ENCODE results near the gene ZNF335. TPM values are rescaled to one million over a fixed set of nuclear protein-coding genes. Genes with fewer than 3 reads are reported as not detected.
"Not testable (repeated sequence)": the region's sequence is repeated elsewhere in the genome, so short reads cannot be mapped to it uniquely, and the experiment has no call there.

The ZNF335 gene
- polyA plus RNA-seq, 3 donors: 6.9 to 11.0 (median 7.4) TPM

DNA sequence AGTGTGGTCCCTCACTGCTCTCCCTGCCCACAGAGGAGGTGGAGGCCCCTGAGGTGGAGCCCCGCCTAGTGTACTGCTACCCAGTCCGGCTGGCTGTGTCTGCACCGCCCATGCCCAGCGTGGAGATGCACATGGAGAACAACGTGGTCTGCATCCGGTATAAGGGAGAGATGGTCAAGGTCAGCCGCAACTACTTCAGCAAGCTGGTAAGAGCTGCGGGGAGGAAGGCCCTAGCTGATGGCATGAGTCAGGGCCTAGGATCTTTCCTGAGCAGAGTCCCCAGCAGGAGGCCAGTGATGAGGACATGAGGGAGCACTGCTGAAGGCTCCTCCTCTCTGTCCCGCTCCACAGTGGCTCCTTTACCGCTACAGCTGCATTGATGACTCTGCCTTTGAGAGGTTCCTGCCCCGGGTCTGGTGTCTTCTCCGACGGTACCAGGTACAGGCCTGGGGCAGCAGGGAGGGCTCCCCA is 26.3 kb downstream of the ZNF335 start:
- no peak overlapping the region for H3K27ac ChIP-seq (ENCODE audit: low read depth, low read length)
- 62 to 86% (median 80%) methylated on average over 13 of the region's 13 CpGs for WGBS, 3 donors

DNA sequence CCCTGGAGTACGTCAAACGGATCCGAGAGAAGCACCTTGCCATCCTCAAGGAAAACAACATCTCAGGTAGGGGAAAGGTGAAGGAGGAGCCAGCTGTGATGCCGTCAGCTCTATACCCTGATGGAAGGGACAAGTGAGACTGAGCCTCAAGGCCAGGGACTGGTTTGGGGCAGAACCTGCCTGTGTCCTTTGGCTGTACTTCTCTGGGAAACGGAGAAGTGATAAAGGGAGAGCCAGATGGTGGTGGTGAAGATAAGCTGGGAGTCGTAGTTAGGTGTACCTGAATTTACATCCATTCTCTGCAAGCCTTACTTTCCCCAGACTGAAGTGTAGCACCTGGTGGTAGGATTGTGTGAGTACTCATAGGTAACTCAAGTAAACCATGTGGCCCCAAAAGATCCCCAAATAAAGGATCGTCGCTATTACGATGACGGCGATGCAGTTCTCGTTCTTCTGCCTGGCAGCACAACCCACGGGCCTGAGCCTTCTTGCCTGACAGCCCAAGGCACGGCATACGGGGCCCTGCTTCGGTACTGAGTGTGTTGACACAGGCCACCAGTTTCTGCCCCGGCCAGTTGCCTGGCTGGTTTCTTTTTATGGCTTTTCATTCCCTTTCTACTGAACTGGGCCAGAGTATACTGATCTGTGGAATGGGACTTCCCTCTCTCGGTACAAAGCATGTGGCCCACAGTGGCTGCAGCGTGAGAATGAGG is 26.9 kb downstream of the ZNF335 start:
- WGBS, 3 donors: 59 to 91% (median 86%) methylated on average over 19 of the region's 19 CpGs
- no peak overlapping the region for H3K27ac ChIP-seq (ENCODE audit: low read depth, low read length)

- H3K27ac ChIP-seq (ENCODE audit: low read depth, low read length): no peak overlapping the region
- WGBS, 3 donors: 77 to 84% (median 83%) methylated on average over 15 of the region's 15 CpGs
Measured at GRCh38 chr20:45944151-45944964, 27.6 kb downstream of the ZNF335 start.

- WGBS, 3 donors: 89 to 92% (median 91%) methylated on average over 6 of the region's 6 CpGs
- no peak overlapping the region for H3K27ac ChIP-seq (ENCODE audit: low read depth, low read length)
Measured at GRCh38 chr20:45943613-45944012, 28.4 kb downstream of the ZNF335 start.

GRCh38 chr20:45940469-45940868 is 31.5 kb downstream of the ZNF335 start:
- no peak overlapping the region for H3K27ac ChIP-seq (ENCODE audit: low read depth, low read length)
- WGBS, 3 donors: 92 to 96% (median 93%) methylated on average over 13 of the region's 13 CpGs

- H3K27ac ChIP-seq (ENCODE audit: low read depth, low read length): no peak overlapping the region
- 93 to 94% (median 94%) methylated on average over 3 of the region's 3 CpGs for WGBS, 3 donors
Measured at GRCh38 chr20:45940053-45940452, 31.9 kb downstream of the ZNF335 start.

GRCh38 chr20:45938727-45939438 is 33.1 kb downstream of the ZNF335 start:
- 89 to 91% (median 91%) methylated on average over 12 to 13 of the region's 13 CpGs for WGBS, 3 donors
- no peak overlapping the region for H3K27ac ChIP-seq (ENCODE audit: low read depth, low read length)

DNA sequence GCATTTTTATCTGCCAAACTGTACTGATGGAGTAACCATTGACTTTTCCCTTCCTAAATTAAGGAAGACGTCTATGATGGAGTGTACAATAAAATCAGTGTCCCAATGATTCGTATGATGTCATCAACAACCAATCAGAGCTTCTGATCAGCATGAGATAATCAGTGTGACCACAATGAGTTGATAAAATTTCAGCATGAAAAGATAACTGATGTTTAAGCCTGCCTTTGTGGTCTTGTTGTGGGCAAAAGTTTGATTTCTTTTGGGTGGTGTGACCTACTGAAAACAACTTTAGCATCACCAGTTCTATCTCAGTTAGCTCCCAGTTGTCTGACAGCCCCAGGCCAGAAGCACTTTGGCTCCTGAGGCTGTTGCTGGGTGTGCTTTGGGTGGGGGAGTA is 34.2 kb downstream of the ZNF335 start:
- 71 to 81% (median 73%) methylated on average over 2 of the region's 2 CpGs for WGBS, 3 donors

DNA sequence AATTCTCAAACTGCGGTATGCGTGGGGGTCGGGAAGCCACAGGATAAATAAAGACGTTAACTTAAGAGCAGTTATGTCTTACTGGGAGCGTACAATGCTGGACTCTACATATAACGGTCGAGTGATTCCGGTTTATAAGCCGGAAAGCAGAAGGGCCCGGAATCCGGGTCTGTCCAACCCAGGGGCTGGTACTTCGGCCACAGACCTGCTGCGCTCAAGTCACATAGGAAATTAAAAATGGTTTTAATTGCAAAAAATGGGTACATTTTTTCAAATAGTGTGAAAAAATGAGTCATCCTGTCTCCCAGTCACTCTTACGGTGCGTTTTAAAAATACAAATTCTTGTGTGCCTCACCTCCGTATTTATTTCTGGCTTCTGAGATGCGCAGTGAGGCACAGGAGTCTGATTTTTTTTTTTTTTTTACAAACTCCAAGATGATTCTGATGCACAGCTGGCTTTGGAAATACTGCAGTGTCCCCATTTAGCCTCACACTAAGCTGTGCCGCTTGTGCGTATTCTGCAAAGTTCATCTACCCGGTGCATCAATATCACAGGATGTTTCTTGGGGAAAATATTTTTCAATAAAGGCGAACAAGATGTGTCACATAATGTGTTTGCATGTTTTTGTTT is 36.5 kb downstream of the ZNF335 start:
- WGBS, 3 donors: 8 to 10% (median 10%) methylated on average over 21 of the region's 21 CpGs
- H3K27ac ChIP-seq (ENCODE audit: low read depth, low read length): no peak overlapping the region

More for the DNA sequence above, 34.2 kb downstream of the ZNF335 start:
- H3K27ac ChIP-seq (ENCODE audit: low read depth, low read length): no peak overlapping the region

- H3K27ac ChIP-seq (ENCODE audit: low read depth, low read length): peak within 1 kb of the TSS; percentile 71
- 0 to 1% (median 0%) methylated on average over 79 to 86 of the region's 102 CpGs for WGBS, 3 donors
Measured at GRCh38 chr20:45934586-45935415, 37.2 kb downstream of the ZNF335 start, which contains the start of gene PCIF1. PCIF1 (plus strand) TSS chr20:45934683; CDS start chr20:45939000, 4,317 bp downstream.

DNA sequence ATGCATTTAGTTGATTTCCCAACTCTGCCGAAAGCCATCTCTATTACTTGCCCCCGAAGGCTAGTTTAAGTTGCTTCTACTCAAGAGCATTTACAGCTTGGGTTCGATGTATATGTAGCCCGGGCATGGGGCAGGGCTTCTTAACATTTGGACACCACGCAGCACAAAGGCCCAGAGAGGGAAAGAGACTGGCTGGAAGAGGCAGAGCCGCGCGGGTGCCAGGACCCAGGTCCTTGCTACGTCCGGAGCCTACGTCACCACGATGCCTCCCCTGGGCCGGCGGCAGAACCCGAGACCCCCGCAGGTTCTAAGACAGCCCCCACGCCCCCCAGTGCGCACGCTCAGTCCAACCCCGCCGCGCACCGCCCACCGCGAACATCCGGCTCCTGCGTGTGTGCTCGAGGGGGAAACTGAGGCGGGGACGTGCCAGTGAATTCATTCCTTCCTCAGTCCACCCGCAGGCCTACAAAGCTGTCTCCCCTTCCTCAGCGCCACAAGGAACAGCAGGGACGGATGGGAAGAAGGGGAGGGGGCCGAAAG is 37.9 kb downstream of the ZNF335 start:
- peak overlapping the region; percentile 71 for H3K27ac ChIP-seq (ENCODE audit: low read depth, low read length)
- WGBS, 3 donors: 0% methylated on average over 31 to 34 of the region's 34 CpGs

DNA sequence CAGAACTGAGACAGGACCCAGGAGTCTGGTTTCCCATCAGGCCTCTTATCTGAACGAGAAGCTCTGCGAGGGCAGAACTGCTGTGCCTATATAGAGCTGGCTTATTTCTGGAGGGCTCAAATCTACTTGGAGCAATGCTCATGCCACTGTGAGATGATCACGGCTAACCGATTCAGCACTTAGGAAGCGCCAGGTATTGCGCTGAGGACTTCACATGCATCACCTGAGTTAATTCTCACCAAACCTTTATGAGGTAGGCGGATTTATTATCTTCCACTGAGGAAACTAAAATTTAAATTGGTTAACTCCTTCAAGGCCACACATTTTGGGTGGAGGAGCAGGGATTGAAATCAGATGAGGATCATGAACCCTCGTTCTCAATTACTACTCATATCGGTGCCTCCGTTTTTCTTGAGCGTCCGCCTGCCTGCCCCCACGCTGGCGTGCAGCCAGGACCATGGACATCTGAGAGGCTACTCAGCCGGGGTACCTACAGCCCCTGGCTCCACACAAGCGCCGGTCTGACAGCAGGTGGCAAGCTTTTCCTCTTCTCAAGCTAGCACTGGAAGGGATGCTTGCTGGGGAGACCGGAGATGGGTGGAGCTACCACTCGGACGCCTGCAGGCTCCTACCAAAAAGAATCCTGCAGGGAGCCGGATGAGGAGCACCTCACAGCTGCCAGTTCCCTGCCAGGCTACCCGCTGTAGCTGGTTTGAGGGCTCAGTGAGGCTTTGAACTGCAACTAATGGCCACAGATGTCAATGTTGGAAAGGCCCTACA is 38.5 kb downstream of the ZNF335 start:
- 15 to 26% (median 24%) methylated on average over 22 of the region's 22 CpGs for WGBS, 3 donors

GRCh38 chr20:45931680-45932079 is 40.3 kb downstream of the ZNF335 start:
- H3K27ac ChIP-seq (ENCODE audit: low read depth, low read length): not testable (repeated sequence)

More for the DNA sequence above, 38.5 kb downstream of the ZNF335 start:
- H3K27ac ChIP-seq (ENCODE audit: low read depth, low read length): no peak overlapping the region

DNA sequence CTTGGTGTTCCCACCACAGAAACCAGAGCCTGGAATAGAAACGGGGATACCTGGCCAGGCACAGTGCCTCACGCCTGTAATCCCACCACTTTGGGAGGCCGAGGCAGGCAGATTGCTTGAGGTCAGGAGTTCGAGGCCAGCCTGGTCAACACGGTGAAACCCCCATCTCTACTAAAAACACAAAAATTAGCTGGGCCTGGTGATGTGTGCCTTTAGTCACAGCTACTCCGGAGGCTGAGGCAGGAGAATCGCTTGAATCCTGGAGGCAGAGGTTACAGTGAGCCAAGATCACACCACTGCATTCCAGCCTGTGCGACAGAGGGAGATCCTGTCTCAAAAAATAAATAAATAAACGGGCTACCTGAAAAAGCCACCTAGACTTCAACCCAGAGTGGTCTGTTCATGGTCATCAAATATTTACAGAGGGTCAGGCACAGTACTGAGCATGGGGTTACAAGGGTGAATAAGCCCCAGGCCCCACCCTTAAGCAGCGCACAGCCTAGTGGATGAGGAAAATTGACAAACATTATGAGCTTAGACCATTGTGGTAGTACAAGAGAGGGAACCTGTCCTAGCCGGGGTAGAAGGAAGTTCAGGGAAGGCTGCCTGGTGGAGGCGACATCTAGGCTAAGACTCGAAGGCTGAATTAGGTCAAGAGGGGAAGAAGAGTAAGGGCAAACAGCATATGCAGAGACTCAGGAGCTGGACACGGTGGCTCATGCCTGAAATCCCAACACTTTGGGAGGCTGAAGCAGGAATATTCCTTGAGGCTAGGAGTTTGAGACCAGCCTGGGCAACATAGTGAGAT is 44.7 kb downstream of the ZNF335 start:
- no peak overlapping the region for H3K27ac ChIP-seq (ENCODE audit: low read depth, low read length)
- 68 to 88% (median 83%) methylated on average over 14 of the region's 14 CpGs for WGBS, 3 donors

More at GRCh38 chr20:45931680-45932079, 40.3 kb downstream of the ZNF335 start:
- 93 to 96% (median 95%) methylated on average over 15 to 17 of the region's 17 CpGs for WGBS, 3 donors

DNA sequence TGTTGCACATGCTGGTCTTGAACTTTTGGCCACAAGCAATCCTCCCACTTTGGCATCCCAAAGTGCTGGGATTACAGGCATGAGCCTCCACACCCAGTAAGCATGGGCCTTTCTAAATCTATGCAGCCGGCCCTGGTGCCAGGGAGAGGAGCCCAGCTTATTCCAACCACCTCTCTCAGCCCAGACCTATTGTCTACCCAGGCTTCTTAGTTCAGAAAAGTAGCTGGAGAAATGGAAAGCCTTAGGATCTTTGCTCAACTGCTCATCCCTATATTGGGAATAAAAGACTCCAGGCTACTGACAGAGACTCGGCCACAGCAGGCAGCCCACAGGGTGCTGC is 45.3 kb downstream of the ZNF335 start:
- WGBS, 3 donors: 75 to 84% (median 77%) methylated on average over 2 of the region's 2 CpGs
- H3K27ac ChIP-seq (ENCODE audit: low read depth, low read length): no peak overlapping the region
